Activated T-helper 1 cell treated with Interleukin-2 at 50 U/mL for 16 hours (primary cell): ENCODE data around the gene DGKI.
"Not testable (repeated sequence)": the region's sequence is repeated elsewhere in the genome, so short reads cannot be mapped to it uniquely, and the experiment has no call there.

ENCODE experiments used
- DNase-seq: peaks from one replicate; pipeline ENCODE4 v3.0.0-alpha.2; 2020; ENCODE audit warnings: low read depth

The DGKI gene

GRCh38 chr7:137469191-137469811 is 377.5 kb downstream of the DGKI start:
- DNase-seq = no peak

- no peak for DNase-seq
These were observed 383.9 kb downstream of the DGKI start for GRCh38 chr7:137462847-137463246.

GRCh38 chr7:137462074-137462715 is 384.6 kb downstream of the DGKI start:
- no peak for DNase-seq

- no peak for DNase-seq
These were observed 388.4 kb downstream of the DGKI start for GRCh38 chr7:137458399-137458798.

- no peak for DNase-seq
These were observed 392.0 kb downstream of the DGKI start for GRCh38 chr7:137454767-137455166.

- no peak for DNase-seq
These were observed 392.5 kb downstream of the DGKI start for GRCh38 chr7:137454246-137454724.

- DNase-seq = no peak
These were observed 393.4 kb downstream of the DGKI start for GRCh38 chr7:137453356-137453755.

GRCh38 chr7:137449016-137449415 is 397.8 kb downstream of the DGKI start:
- no peak for DNase-seq

GRCh38 chr7:137448572-137448971 is 398.2 kb downstream of the DGKI start:
- DNase-seq = not testable (repeated sequence)

- no peak for DNase-seq
These were observed 400.7 kb downstream of the DGKI start for GRCh38 chr7:137446025-137446424.

- DNase-seq = no peak
These were observed 401.5 kb downstream of the DGKI start for GRCh38 chr7:137445268-137445667.

GRCh38 chr7:137443616-137444015 is 403.2 kb downstream of the DGKI start:
- no peak for DNase-seq

GRCh38 chr7:137441451-137441850 is 405.3 kb downstream of the DGKI start:
- DNase-seq = no peak

- DNase-seq = no peak
These were observed 406.6 kb downstream of the DGKI start for GRCh38 chr7:137439829-137440825.

- DNase-seq = no peak
These were observed 411.8 kb downstream of the DGKI start for GRCh38 chr7:137434946-137435345.

- DNase-seq = no peak
These were observed 412.2 kb downstream of the DGKI start for GRCh38 chr7:137434530-137434929.

- no peak for DNase-seq
These were observed 423.5 kb downstream of the DGKI start for GRCh38 chr7:137423321-137423720.

GRCh38 chr7:137421366-137421765 is 425.4 kb downstream of the DGKI start:
- DNase-seq = no peak

- no peak for DNase-seq
These were observed 427.9 kb downstream of the DGKI start for GRCh38 chr7:137418841-137419240.

GRCh38 chr7:137417464-137417863 is 429.3 kb downstream of the DGKI start:
- DNase-seq = no peak

GRCh38 chr7:137413901-137414300 is 432.9 kb downstream of the DGKI start:
- DNase-seq = no peak

- no peak for DNase-seq
These were observed 435.3 kb downstream of the DGKI start for GRCh38 chr7:137411446-137411845.

- no peak for DNase-seq
These were observed 438.6 kb downstream of the DGKI start for GRCh38 chr7:137408126-137408525.
